GM18858 (cell line): Measurements from ENCODE around the gene RECQL.
"Not testable (repeated sequence)": the region's sequence is repeated elsewhere in the genome, so short reads cannot be mapped to it uniquely, and the experiment has no call there.

Source experiments
- ATAC-seq: cut with Tn5 transposase; IDR thresholded peaks from one replicate; pipeline ENCODE4 v1.9.1; 2021; ENCODE audit not compliant: unreplicated experiment

The RECQL gene

GRCh38 chr12:21429994-21430393, 71.4 kb downstream of the RECQL start:
- no peak for ATAC-seq

- no peak for ATAC-seq
These were observed 73.2 kb downstream of the RECQL start for GRCh38 chr12:21428241-21428640.

- not testable (repeated sequence) for ATAC-seq
These were observed 82.3 kb downstream of the RECQL start for GRCh38 chr12:21419009-21419699.
